Measurements from ENCODE around the gene OIP5. TPM values are rescaled to one million over a fixed set of nuclear protein-coding genes. Genes with fewer than 3 reads are reported as not detected.
"Not testable (repeated sequence)": the region's sequence is repeated elsewhere in the genome, so short reads cannot be mapped to it uniquely, and the experiment has no call there.

OIP5 gene
- total RNA-seq, 1 donor from 2014 or later = 5.6 TPM

DNA sequence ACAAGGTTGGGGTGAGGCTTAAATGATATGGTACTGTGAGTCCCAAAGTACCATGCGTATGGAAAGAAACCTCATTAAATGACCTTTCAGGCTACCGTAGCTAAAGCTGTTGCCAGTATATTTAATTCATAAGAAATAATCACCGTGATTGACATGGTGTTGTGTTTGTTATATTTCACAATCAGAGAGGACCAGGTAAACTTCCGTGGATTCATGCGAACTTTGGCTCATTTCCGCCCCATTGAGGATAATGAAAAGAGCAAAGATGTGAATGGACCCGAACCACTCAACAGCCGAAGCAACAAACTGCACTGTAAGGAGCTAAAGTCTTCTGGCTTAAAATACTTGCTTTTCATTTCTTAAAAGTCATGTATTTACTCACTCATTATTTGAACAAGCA is 69.8 kb downstream of the OIP5 start:
- Mint-ChIP-seq H3K4me3 (no peak overlapping the region), H3K9me3 (no peaks in the 10 kb centered on the region), H3K27me3 (ENCODE audit: low read depth) (no peaks in the 10 kb centered on the region), H3K36me3 (peaks cover 29% of the 10 kb centered on the region), H3K27ac (no peak overlapping the region), H3K4me1 (peaks cover 14% of the 10 kb centered on the region)
- no peak for DNase-seq (ENCODE audit: low spot score in 2 of 2, unreplicated experiment in 2 of 2)
- TF ChIP-seq, protein P1, sequence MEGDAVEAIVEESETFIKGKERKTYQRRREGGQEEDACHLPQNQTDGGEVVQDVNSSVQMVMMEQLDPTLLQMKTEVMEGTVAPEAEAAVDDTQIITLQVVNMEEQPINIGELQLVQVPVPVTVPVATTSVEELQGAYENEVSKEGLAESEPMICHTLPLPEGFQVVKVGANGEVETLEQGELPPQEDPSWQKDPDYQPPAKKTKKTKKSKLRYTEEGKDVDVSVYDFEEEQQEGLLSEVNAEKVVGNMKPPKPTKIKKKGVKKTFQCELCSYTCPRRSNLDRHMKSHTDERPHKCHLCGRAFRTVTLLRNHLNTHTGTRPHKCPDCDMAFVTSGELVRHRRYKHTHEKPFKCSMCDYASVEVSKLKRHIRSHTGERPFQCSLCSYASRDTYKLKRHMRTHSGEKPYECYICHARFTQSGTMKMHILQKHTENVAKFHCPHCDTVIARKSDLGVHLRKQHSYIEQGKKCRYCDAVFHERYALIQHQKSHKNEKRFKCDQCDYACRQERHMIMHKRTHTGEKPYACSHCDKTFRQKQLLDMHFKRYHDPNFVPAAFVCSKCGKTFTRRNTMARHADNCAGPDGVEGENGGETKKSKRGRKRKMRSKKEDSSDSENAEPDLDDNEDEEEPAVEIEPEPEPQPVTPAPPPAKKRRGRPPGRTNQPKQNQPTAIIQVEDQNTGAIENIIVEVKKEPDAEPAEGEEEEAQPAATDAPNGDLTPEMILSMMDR (IDR thresholded peaks at IDR 0.05; ENCODE audit: unreplicated experiment) = no peak

DNA sequence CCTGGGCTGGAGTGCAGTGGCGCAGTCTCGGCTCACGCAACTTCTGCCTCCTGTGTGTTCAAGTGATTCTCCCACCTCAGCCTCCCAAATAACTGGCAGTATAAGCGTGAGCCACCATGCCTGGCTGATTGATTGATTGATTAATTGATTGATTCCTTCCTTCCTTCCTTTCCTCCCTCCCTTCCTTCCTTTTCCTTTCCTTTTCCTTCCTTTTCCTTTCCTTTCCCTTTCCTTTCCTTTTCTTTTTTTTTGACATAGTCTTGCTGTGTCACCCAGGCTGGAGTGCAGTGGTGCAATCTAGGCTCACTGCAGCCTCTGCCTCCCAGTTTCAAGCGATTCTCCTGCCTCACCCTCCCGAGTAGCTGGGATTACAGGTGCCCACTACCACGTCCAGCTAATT is 71.5 kb downstream of the OIP5 start:
- H3K9me3 Mint-ChIP-seq; H3K27ac Mint-ChIP-seq; H3K4me3 Mint-ChIP-seq; H3K27me3 Mint-ChIP-seq (ENCODE audit: low read depth); DNase-seq (ENCODE audit: low spot score in 2 of 2, unreplicated experiment in 2 of 2): not testable (repeated sequence)
- Mint-ChIP-seq H3K4me1 (peaks cover 18% of the 10 kb centered on the region), H3K36me3 (peaks cover 23% of the 10 kb centered on the region)

DNA sequence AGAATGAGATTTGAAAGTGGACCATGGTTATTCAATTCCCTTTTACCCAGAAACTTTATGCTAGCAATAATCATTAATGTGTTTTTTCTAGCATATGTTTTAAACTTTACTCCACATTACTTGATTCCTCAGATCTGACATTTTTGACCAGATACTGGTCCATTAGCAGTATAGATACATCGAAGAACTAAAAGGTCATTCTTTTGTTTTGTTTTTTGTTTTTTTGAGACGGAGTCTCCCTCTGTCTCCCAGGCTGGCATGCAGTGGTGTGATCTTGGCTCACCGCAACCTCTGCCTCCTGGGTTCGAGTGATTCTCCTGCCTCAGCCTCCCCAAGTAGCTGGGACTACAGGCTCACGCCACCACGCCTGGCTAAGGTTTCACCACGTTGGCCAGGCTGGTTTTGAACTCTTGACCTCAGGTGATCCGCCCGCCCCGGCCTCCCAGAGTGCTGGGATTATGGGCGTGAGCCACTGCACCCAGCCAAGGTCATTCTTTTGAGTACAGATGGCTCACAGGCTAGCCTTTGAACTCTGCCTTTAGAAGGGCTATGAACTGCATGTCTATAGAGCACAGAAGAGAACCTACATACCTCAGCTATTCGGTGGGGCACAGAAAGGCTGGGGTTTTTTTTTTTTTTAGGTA is 72.7 kb downstream of the OIP5 start:
- TF ChIP-seq, protein P1 (IDR thresholded peaks at IDR 0.05; ENCODE audit: unreplicated experiment) = no peak
- Mint-ChIP-seq H3K27me3 (ENCODE audit: low read depth) (no peaks in the 10 kb centered on the region), H3K27ac (peak overlapping the region; percentile 34), H3K36me3 (peaks cover 21% of the 10 kb centered on the region), H3K4me3 (no peak overlapping the region), H3K4me1 (peaks cover 18% of the 10 kb centered on the region), H3K9me3 (no peaks in the 10 kb centered on the region)
- DNase-seq (ENCODE audit: low spot score in 2 of 2, unreplicated experiment in 2 of 2) = no peak

Other genes starting within 250 kb of the OIP5 start
- 22.4 to 24.6 TPM (median 23.7 TPM) in 3 replicates for gene INO80, start 216.3 kb downstream of the OIP5 start, total RNA-seq
- gene EXD1, start 101.8 kb downstream of the OIP5 start, total RNA-seq = not detected in 3 replicates
- 51.8 to 58.4 TPM (median 54.1 TPM) in 3 replicates for gene CHP1, start 101.3 kb downstream of the OIP5 start, total RNA-seq
- 45.4 to 52.5 TPM (median 46.1 TPM) in 3 replicates for gene NUSAP1, start 290 bp upstream of the OIP5 start, total RNA-seq
- gene NDUFAF1, start 69.9 kb upstream of the OIP5 start, total RNA-seq = 13.3 to 14.1 TPM (median 13.4 TPM) in 3 replicates
- gene RTF1, start 84.5 kb upstream of the OIP5 start, total RNA-seq = 58.1 to 66.9 TPM (median 63.5 TPM) in 3 replicates
- gene ITPKA, start 161.3 kb upstream of the OIP5 start, total RNA-seq = 0.55 to 0.80 TPM (median 0.79 TPM) in 3 replicates
- 0.91 to 1.2 TPM (median 1.0 TPM) in 3 replicates for gene LTK, start 181.2 kb upstream of the OIP5 start, total RNA-seq
- gene RPAP1, start 211.7 kb upstream of the OIP5 start, total RNA-seq = 54.0 to 65.5 TPM (median 54.8 TPM) in 3 replicates
- 94.4 to 104 TPM (median 95.8 TPM) in 3 replicates for gene TYRO3, start 226.6 kb upstream of the OIP5 start, total RNA-seq